GM18909 (cell line): ENCODE results near the gene CUBN.

Experiments used
- ATAC-seq: cut with Tn5 transposase; IDR thresholded peaks from one replicate; pipeline ENCODE4 v1.9.1; 2021; ENCODE audit warnings: mild to moderate bottlenecking; ENCODE audit not compliant: unreplicated experiment, poor library complexity

The CUBN gene

DNA sequence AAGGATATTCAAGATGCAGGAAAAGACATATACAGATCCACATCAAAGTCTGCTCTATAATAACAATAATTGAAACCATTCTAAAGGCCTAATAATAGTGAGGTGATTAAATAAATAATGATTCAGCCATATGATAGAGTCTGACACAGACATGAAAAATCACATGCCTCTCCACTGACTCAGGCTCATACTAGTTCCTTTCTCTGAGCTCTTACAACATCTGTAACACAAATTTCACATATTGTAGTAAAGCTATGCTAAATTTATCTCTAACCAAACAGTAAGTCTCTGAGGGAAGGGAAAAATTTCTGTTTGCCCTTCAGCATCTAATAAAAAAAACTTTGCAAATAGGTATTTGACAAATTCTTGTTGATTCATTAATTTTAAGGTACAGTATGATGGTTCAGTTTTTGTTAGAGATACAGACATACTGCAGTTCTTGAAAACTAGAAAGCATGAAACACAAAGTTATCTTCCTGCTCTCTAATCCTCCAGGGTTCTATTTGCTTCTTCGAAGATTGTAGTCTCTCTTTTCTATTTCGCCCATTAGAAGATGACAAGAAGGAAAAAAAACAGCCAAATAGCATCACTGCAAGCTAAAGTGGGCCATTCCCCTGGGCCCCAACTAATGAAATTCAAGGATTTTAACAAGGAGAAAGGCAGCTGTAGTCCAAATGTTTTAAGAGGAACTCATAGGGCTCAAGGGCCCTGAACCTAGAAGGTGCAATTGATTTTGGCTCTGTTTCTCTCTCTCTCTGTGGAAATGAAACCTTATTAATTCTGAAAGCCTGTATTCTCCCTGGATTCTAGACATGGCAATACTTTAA, 53.9 kb downstream of the CUBN start:
- ATAC-seq: no peak

DNA sequence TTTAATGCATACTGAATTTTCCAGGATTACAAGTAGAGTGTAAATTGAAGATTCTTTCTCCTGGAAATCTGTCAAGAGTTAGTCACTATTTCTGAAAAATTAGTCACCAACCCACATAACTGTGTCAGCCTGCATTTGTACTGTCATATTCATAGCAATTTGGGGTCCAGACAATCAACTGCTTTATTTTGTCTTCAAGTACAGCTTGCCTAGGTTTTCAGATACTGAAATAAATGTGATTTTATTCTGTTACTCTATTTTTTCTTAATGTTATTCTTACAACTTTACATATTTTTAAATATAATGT, 55.1 kb downstream of the CUBN start:
- no peak for ATAC-seq

DNA sequence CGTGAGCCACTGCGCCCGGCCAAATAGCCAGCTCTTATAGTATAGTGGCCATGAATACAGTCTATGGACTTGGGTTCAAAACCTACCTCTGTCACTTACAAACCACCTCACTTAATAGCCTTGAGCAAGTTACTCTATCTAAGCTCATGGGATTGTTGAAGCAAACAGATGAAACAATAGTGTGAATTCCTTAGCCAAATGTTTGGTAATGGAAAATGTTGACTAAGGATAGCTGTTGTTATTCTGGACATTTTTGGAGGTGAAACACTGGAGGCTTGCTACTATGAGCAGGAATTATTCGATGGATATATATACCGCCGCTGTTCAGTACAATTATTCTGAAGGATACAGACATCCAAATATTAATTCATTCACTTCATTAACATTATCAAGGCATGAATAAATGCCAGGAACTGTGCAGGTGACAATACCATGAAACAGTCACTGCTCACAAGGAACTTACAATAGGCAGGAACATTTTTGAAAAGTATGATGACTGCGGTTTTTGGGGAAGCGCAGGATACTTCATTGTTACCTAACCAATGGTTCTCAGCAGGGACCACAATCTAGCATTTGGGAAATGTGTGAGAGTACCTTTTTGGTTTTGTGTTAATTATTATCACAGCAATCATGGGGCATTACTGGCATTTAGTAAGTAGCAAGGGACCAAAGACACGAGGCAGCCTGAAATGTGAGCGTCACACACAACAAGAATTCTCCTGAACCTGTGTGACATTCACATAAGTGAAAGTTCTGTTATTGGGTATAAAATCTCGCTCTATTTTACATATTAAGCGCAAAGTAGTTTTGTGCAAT, 55.7 kb downstream of the CUBN start:
- ATAC-seq: no peak

DNA sequence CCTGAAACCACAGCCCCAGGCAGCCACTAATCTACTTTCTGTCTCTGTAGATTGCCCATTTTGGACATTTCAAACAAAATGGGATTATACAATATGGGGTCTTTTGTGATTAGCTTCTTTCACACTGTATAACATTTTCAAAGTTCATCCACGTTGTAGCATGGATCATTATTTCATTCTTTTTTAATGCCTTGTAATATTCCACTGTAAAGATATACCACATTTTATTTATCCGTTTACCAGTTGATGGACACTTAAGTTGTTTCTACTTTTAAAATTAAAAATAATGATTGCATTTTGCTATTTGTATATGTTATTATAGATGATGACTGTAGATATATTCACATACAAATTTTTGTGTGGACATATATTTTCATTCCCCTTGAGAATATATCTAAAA, 60.7 kb downstream of the CUBN start:
- ATAC-seq: no peak

DNA sequence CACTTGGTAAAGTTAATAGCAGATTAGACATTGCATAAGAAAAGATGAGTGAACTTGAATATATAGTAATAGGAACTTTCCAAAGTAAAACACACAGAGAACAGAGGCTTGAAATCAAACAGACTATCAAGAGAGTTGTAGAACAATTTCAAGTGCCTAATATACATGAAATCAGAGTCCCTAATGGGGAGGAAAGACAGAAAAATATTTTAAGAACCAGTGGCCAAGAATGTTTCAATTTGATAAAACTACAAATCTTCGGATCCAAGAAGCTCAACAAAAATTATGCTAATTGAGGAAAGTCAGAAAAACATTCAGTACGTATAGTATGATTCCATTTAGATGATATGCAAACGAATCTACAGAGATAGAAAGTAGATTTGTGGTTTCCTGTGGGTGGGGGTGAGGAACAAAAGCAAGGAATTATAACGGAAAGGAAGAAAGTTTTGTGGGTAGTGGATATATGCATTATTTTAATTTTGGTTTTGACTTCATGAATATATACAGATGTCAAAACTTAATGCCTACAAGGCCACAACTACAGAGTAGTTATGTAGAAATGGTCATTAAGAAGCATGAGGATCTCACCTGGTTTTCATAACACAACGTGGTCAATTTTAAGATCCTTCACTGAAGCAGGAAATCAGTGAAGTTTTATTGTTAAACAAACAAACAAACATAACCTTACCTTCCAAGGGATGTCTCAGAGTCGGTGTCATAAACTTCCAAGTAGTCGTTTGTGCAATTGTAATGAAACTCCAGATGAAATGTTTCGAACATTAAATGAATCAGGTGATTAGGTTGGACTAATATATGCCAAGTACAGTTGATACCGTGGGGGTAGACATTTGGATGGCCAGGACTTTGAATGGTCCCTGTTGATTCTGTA, 62.0 kb downstream of the CUBN start:
- no peak for ATAC-seq

DNA sequence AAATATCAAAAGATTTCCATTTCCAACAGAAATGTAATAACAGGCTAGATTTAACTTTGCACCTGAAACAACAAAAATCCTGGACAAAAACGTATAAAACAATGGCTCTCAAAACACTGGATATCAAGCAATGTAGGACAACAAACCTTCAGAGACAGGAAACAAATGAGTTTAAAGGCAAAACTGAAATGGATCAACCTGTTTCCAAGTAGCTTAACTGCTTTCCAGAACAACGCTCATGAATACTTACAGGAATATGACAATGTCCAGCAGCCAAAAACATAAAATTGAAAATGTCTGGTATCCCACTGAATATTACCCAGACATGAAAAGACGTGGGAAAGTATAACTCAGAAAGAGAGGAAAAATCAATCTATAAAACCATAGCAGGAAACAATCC, 62.8 kb downstream of the CUBN start:
- no peak for ATAC-seq

DNA sequence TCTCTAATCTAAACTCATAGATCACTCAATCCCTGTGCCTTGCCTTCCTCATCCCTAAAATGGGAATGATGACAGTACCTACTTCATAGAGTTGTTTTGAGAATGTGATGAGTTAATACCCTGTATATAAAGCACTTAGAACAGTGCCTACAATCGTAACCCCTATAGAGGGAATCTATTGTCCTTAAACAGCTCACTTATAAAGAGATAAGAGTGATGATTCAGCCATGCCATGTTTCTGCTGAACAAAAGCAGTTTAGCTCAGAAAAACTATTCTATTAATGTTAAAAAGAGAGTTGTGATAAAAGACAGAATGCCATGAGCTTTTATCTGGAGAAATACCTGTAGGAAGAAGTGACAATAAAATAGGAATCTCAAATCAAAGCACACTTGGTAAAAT, 63.6 kb downstream of the CUBN start:
- no peak for ATAC-seq

DNA sequence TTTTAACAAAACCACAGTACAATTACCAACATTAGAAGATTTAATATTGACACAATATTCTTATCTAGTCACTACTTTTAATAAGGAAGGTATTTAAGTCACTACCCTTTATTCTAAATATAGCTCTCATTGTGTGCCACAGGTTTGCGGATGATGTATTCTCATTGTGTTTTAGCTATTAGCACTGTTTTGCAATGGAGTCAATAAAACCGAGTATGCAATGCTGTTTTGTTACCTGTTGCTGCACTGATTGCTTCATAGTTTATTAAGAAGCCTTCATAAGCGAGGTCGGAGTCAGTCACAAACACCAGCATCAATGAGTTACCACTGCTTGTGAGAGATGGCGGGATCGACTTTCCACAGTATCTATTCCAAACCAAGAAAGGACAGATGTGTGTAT, 64.3 kb downstream of the CUBN start:
- ATAC-seq: no peak

DNA sequence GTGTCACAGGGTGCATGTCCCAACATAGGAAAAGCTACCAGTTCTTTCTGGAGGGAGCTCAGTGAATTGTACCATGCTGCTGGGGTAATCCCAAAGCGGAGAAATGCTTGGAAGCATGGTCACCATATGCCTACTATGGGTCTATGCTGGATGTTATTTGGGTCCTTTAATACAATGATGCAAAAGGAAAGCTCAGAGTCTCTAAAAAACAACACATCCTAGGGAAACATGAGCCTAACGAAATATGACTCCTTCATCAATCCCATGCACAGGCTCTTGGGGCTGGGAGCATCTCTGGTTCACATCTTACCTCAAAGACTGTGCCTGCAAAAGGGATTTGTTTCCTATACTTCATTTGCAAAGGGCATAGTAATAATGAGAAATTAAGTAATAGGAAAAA, 65.2 kb downstream of the CUBN start:
- ATAC-seq: no peak

DNA sequence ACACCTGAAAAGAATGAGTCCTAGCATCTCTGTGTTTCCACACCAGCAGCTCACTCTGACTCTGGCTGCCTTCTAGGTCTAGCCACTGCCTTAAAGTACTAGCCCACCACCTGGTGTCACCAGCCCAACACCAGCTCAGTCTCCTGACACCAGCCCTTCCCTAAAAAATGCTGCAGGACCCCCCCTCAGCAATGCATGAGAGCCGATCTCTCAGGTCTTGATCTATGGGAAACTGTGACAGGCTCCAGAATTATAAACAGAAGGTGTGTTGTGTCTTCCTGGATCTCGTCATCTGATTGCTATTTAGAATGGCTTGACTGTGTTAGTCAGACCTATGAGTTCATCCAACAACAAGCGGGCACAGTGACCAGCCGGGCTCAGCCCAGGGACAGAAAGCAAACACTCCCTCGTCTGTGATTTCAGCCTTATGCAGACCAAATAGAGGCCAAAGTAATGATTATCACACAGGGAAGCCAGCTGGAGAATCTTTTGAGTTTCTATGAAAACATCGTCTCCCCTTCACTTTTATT, 66.6 kb downstream of the CUBN start:
- ATAC-seq: no peak

DNA sequence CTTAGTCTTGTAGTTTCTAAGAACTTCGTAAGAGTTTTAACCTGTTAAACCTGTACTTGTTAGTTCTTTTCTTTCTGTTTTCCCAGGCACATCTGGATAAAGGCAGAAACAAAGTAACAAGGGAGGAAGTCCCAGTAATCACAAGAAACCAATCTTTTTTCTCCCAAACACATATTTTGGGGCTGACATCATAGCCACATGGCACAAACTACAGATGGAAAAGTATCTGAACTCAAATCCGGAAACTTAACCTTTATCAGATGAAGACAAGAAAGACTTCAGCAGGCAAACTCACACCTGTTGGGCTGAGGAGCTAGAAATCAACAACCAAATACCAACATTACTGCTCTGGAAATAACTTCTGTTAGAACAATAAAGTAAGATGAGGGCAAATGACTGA, 67.1 kb downstream of the CUBN start:
- ATAC-seq: no peak

DNA sequence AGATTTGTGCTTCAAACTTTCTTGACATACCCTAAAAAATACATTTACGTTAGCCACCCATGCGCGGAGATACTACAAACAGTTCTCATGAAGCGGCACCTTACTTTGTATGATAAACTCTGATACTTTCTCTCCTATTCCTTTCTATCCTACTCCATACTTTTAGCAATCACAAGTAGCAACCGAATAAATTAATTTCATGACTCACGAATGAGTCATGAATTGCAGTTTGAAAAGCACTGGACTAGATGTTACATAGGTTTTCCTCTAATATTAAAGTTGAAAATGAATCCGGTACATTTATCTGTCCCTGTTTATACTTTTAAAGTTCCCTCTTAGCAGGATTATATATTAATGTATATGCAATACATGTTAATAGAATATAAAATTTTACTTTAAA, 67.6 kb downstream of the CUBN start:
- ATAC-seq: no peak

DNA sequence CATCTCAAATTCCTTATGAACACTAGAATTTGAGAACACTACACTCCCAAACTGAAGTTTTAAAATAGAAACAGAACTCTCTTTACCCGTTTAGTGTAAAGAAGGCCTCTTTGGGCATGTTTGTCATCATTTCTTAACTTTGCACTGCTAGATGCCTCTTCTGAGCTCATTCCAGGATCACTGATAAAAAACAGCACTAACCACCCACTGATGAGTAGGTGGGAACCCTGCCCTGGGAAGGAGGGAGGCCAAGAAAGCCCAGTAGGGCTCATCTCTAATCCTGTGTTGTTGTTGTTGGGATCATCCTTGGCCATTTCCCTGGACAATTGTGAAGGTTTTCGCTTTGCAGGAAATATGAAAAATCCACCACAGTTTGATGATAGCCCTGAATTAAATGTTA, 68.2 kb downstream of the CUBN start:
- no peak for ATAC-seq

DNA sequence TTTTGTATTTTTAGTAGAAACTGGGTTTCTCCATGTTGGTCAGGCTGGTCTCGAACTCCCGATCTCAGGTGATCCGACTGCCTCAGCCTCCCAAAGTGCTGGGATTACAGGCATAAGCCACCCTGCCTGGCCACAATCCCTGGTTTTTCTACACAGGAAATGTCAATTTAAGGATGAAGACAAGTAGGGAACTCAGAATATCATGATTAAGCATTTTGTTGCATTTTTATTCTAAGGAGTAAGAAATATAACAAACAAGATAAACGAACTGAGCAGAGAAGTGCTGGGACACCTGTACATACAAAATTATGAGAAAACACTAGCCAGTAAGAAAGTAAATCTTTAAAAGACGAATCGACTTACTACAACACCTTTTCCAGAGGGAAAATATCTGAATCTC, 69.3 kb downstream of the CUBN start:
- no peak for ATAC-seq

DNA sequence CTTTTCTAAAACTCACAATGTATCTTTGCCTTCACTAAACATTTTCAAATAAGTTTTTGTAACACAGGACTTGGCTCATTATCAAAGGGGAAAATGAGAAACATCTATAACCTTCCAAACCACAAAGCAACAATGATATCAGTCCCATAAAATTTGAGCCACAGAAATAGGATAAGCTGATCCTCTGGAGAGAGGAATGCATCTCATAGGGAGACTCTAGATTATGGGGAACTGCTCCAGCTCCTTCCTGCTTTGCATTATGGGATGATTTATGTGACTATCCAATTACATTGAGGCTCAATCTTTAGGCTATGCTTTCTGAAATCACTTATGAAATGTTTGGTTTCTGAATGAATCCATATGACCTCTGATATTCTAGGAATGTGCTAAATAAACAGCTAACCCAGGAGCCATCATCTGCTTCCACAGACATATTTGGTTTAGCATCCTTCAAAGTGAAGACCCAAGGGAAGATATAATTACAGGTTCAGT, 70.4 kb downstream of the CUBN start:
- ATAC-seq: no peak

DNA sequence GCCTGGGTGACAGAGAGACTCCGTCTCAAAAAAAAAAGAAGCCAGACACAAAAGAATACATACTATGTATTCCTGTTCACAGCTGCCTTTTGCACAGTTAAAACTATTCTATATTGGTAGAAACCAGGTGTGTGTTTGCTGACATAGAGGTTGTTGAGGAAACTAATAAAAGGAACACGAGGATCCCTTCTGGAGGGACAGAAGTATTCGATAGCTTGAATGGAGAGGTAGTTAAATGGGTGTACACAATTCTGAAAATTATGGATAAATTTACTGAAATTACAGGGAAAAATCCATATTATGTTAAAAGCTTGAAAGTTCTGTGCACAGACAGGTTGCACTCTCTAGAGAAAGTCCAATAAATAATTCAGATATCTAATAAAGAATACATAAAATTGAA, 71.5 kb downstream of the CUBN start:
- no peak for ATAC-seq

DNA sequence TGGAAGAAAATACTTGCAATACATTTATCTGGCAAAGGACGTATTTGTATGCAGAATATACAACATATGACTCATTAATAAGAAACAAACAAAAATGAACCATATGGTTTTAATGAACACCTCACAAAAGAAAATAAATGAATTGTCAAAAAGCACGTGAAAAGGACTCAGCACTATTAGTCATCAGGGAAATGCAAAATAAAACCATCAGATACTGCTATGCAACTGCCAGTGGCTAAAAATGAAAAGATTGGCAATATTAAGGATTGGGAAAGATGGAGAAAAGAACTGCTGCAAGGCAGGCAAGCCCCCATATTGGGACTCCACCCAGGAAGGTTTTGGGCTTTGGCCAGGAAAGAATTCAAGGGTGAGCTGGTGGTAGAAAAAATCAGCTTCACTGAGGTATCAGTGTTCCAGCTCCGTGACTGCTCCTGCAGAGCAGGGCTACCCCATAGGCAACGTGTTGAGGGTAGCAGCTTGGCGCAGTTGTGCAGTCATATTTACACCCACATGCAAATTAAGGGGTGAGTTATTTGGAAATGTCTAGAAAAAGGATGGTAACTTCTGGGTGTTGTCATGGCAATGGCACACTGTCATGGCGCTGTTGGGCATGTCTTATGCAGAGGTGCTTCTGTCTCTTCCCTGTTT, 72.7 kb downstream of the CUBN start:
- no peak for ATAC-seq

DNA sequence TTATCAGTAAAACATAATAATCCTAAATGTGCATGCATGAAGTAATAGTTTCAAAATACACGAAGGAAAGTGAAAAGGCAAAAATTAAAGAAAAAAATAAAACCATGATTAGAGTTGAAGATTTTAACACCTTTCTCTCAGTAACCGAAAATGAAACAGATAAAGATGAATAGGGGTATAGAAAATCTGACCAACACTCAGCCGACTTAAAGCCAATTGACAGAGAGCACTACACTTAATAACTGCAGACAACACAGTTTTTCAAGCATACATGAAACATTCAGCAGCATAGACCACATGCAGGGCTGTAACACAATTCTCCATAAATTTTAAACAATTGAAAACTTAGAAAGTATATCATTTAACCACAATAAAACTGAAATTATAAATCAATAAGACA, 76.1 kb downstream of the CUBN start:
- ATAC-seq: no peak

DNA sequence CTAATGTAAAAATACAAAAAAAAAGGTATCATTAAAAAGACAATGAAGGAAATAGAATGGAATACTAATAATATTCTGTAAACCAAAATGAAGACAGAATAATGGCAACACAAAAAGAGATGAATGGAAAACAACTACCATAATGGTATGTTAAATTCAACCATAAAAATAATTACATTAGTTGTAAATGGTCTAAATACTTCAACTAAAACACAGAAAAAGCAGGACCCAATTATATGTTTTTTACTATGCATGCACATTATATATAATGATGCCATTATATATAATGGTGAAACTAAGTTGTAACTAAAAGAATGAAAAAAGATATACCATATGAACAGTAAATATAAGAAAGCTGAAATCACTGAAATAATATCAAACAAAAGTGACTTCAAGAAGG, 76.5 kb downstream of the CUBN start:
- no peak for ATAC-seq

DNA sequence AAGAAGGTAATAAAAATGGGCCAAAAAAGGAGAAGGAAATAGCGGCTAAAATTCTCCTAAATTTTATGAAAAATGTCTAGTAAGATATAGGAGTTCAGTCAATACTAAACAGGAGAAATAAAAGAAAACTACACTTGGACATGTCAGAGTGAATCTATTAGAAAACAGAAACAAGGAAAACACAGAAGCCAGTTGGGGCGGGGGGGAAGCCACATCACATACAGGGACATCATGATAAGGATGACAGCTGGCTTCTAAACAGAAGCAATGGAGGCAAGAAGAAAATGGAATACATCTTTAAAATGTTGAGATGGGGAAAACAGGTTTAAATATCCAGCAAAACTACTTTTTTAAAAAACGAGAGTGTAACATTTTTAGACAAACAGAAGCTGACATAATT, 77.8 kb downstream of the CUBN start:
- ATAC-seq: no peak
